ENCODE results near the gene TOR1AIP2.

DNA sequence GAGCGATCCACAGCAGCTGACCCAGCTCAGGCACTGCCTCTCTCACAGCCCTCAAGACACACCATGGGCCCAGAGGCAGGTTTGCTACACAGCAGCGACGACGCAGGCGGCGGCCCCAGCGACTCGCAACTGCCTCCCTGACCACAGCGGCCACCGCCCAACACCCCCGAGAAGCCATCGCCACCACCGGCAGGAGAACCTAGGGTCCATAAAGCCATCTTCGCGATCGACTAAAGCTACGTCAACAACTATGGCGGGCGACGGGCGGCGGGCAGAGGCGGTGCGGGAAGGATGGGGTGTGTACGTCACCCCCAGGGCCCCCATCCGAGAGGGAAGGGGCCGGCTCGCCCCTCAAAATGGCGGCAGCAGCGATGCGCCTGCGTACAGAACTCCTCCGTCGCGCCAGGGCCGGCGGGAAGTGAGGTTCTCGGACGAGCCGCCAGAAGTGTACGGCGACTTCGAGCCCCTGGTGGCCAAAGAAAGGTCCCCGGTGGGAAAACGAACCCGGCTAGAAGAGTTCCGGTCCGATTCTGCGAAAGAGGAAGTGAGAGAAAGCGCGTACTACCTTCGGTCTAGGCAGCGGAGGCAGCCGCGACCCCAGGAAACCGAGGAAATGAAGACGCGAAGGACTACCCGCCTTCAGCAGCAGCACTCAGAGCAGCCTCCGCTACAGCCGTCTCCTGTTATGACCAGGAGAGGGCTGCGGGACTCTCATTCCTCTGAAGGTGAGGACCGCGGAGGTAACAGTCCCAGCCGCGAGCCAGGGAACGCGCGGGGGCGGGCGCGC, 4.8 kb upstream of the TOR1AIP2 start, which contains the start of gene TOR1AIP1:
- TF ChIP-seq BORCS8-MEF2B (CRISPR knock-in tag; IDR thresholded peaks at IDR 0.05) (peak; percentile 37), HMGA1 (CRISPR knock-in tag; conservative IDR thresholded peaks at IDR 0.05) (no peak)

Measured in HepG2 (cell line).